ENCODE measurements around the gene HMCN2. TPM values are rescaled to one million over a fixed set of nuclear protein-coding genes. Genes with fewer than 3 reads are reported as not detected.

Gene HMCN2
- total RNA-seq, 1 experiment from 2014 or later = 1.6 TPM

- no peaks in the 10 kb centered on the region for H3K4me1 ChIP-seq (replicated peaks; ENCODE audit: insufficient read depth)
- no peak overlapping the region for H3K27ac ChIP-seq
- no peak overlapping the region for H3K4me3 ChIP-seq
- intact Hi-C loops (cut with micrococcal nuclease; ENCODE audit: unreplicated experiment) = no loop called here
- H2AFZ ChIP-seq = no peak overlapping the region
- no peak for DNase-seq
- TF ChIP-seq EZH2 (IDR thresholded peaks at IDR 0.05; ENCODE audit: low read depth) (no peak), CTCF (conservative IDR thresholded peaks at IDR 0.05) (no peak)
- H3F3A ChIP-seq (ENCODE audit: insufficient read depth, low read depth) = no peaks in the 10 kb centered on the region
- no peaks in the 10 kb centered on the region for H3K9me3 ChIP-seq (ENCODE audit: insufficient read depth, low read depth)
- ChIA-PET POLR2A (ENCODE audit: unreplicated experiment) (interaction anchor here (0.6 kb wide), 1 partner anchor 889 kb away, joined by 4 read pairs; no protein-coding TSS in a partner anchor), CTCF (interaction anchor here (0.6 kb wide), 1 partner anchor 593 kb away, joined by 6 read pairs; no protein-coding TSS in a partner anchor)
- no peaks in the 10 kb centered on the region for H3K36me3 ChIP-seq (ENCODE audit: low read depth)
- no TSS peak for BruUV-seq (replicated peaks)
- H3K4me2 ChIP-seq = no peak overlapping the region
- no peaks in the 10 kb centered on the region for H3K79me2 ChIP-seq (ENCODE audit: low read depth)
- H3K27me3 ChIP-seq (ENCODE audit: insufficient read depth, low read depth) = peaks cover 88% of the 10 kb centered on the region
- H4K20me1 ChIP-seq (ENCODE audit: insufficient read depth) = no peaks in the 10 kb centered on the region; the same call in 1 of the 2 replicates
- H3K9me2 ChIP-seq (ENCODE audit: insufficient read depth) = no peaks in the 10 kb centered on the region
Observed at GRCh38 chr9:130290291-130291181, 25.0 kb downstream of the HMCN2 start.

GRCh38 chr9:130291474-130291873 lies 25.9 kb downstream of the HMCN2 start:
- BruUV-seq (replicated peaks) = no TSS peak
- ChIA-PET POLR2A (ENCODE audit: unreplicated experiment) (no interaction called here), CTCF (interaction anchor here (0.6 kb wide), 1 partner anchor 594 kb away, joined by 6 read pairs; no protein-coding TSS in a partner anchor)
- no peak for DNase-seq
- Histone ChIP-seq H3K27me3 (ENCODE audit: insufficient read depth, low read depth) (peaks cover 88% of the 10 kb centered on the region), H3K4me3 (no peak overlapping the region), H2AFZ (no peak overlapping the region), H3K27ac (no peak overlapping the region), H3K9me3 (ENCODE audit: insufficient read depth, low read depth) (no peaks in the 10 kb centered on the region), H3F3A (ENCODE audit: insufficient read depth, low read depth) (no peaks in the 10 kb centered on the region), H3K4me2 (no peak overlapping the region), H3K4me1 (replicated peaks; ENCODE audit: insufficient read depth) (no peaks in the 10 kb centered on the region), H3K79me2 (ENCODE audit: low read depth) (no peaks in the 10 kb centered on the region), H3K36me3 (ENCODE audit: low read depth) (no peaks in the 10 kb centered on the region), H3K9me2 (ENCODE audit: insufficient read depth) (no peaks in the 10 kb centered on the region), H4K20me1 (ENCODE audit: insufficient read depth) (no peaks in the 10 kb centered on the region; the same call in 1 of the 2 replicates)
- no peak for TF ChIP-seq CTCF (conservative IDR thresholded peaks at IDR 0.05)
- TF ChIP-seq EZH2 (IDR thresholded peaks at IDR 0.05; ENCODE audit: low read depth) = no peak
- intact Hi-C loops (cut with micrococcal nuclease; ENCODE audit: unreplicated experiment) = no loop called here

GRCh38 chr9:130292106-130292505 lies 26.5 kb downstream of the HMCN2 start:
- no peaks in the 10 kb centered on the region; the same call in 1 of the 2 replicates for H4K20me1 ChIP-seq (ENCODE audit: insufficient read depth)
- peaks cover 89% of the 10 kb centered on the region for H3K27me3 ChIP-seq (ENCODE audit: insufficient read depth, low read depth)
- TF ChIP-seq EZH2 (IDR thresholded peaks at IDR 0.05; ENCODE audit: low read depth) (no peak), CTCF (conservative IDR thresholded peaks at IDR 0.05) (no peak)
- H3K27ac ChIP-seq = no peak overlapping the region
- POLR2A ChIA-PET (ENCODE audit: unreplicated experiment) = no interaction called here
- no peaks in the 10 kb centered on the region for H3K9me2 ChIP-seq (ENCODE audit: insufficient read depth)
- H3K4me1 ChIP-seq (replicated peaks; ENCODE audit: insufficient read depth) = no peaks in the 10 kb centered on the region
- intact Hi-C loops (cut with micrococcal nuclease; ENCODE audit: unreplicated experiment) = no loop called here
- no peaks in the 10 kb centered on the region for H3K79me2 ChIP-seq (ENCODE audit: low read depth)
- no peaks in the 10 kb centered on the region for H3F3A ChIP-seq (ENCODE audit: insufficient read depth, low read depth)
- H3K9me3 ChIP-seq (ENCODE audit: insufficient read depth, low read depth) = no peaks in the 10 kb centered on the region
- no peak overlapping the region for H3K4me3 ChIP-seq
- H2AFZ ChIP-seq = no peak overlapping the region
- H3K4me2 ChIP-seq = no peak overlapping the region
- BruUV-seq (replicated peaks) = no TSS peak
- DNase-seq = no peak
- no peaks in the 10 kb centered on the region for H3K36me3 ChIP-seq (ENCODE audit: low read depth)
- CTCF ChIA-PET = no interaction called here
